Natural killer cell (primary cell): ENCODE measurements around the gene ZNF106. TPM values are rescaled to one million over a fixed set of nuclear protein-coding genes. Genes with fewer than 3 reads are reported as not detected.

ENCODE experiments used
- ATAC-seq, 3 donors: fragments of 150-1000 bp in 2 of 3; fragments of 200-7000 bp in 1 of 3; cut with Tn5 transposase; 1 replicate in 1 of 3; 2 replicates in 2 of 3; pipeline ENCODE4 v1.10.0; 2021; ENCODE audit warnings: mild to moderate bottlenecking in 2 of 3, moderate library complexity in 2 of 3
- DNase-seq, 2 donors: peaks; one replicate each; pipeline versions ENCODE4 v3.0.0 to v3.0.0-alpha.2; 2013 to 2021; ENCODE audit warnings: mixed read lengths in 1 of 2
- H3K27ac ChIP-seq: one replicate; pipeline ENCODE4 v1.5.1; 2013; ENCODE audit warnings: mild to moderate bottlenecking, low read length
- H3K27me3 ChIP-seq: one replicate; pipeline ENCODE4 v1.6.1; 2013; ENCODE audit warnings: low read length; ENCODE audit not compliant: control insufficient read depth, insufficient read depth
- H3K36me3 ChIP-seq: one replicate; pipeline ENCODE4 v1.6.1; 2013; ENCODE audit warnings: low read length; ENCODE audit not compliant: control insufficient read depth, insufficient read depth
- H3K4me1 ChIP-seq: one replicate; pipeline ENCODE4 v1.6.1; 2013; ENCODE audit warnings: low read length; ENCODE audit not compliant: control insufficient read depth, insufficient read depth
- H3K4me3 ChIP-seq: one replicate; pipeline ENCODE4 v1.5.1; 2013; ENCODE audit warnings: low read length
- H3K9me3 ChIP-seq: one replicate; pipeline ENCODE4 v1.6.1; 2013; ENCODE audit warnings: low read length; ENCODE audit not compliant: control insufficient read depth, insufficient read depth
- H3K27ac Mint-ChIP-seq, 2 donors: one replicate each; pipeline ENCODE4 v1.8.0; 2022; ENCODE audit warnings: mild to moderate bottlenecking in 2 of 2, mixed read lengths in 2 of 2, moderate library complexity in 1 of 2
- H3K27me3 Mint-ChIP-seq, 2 donors: one replicate each; pipeline ENCODE4 v1.8.0; 2022; ENCODE audit warnings: low read depth in 2 of 2, mixed read lengths in 2 of 2
- H3K36me3 Mint-ChIP-seq: one replicate; pipeline ENCODE4 v1.8.0; 2022; ENCODE audit warnings: mixed read lengths
- H3K4me1 Mint-ChIP-seq, 2 donors: one replicate each; pipeline ENCODE4 v1.8.0; 2022; ENCODE audit warnings: mixed read lengths in 2 of 2
- H3K4me3 Mint-ChIP-seq: one replicate; pipeline ENCODE4 v1.8.0; 2022; ENCODE audit warnings: mild to moderate bottlenecking, moderate library complexity, mixed read lengths
- H3K9me3 Mint-ChIP-seq, 2 donors: one replicate each; pipeline ENCODE4 v1.8.0; 2022; ENCODE audit warnings: mixed read lengths in 2 of 2
- CTCF ChIP-seq: fragments of 200-600 bp; IDR thresholded peaks from one replicate; pipeline ENCODE4 v1.8.0; 2022; ENCODE audit warnings: antibody characterized with exemption
- WGBS: methylation state at CpG from one replicate; pipeline ENCODE4 v1.1.7; 2013; ENCODE audit warnings: missing lambda C conversion rate; ENCODE audit not compliant: insufficient coverage; 5-methylcytosine and 5-hydroxymethylcytosine counted together
- intact Hi-C: fragments of 100-400 bp; cut with micrococcal nuclease; formaldehyde crosslinking; loops from one replicate; pipeline ENCODE4 v1.14.2; 2022
- total RNA-seq, 4 donors: library from RNA; stranded (reverse); fragments of 120-200 nt in 1 of 4; gene quantifications; one replicate each; pipeline versions ENCODE4 v1.2.3 to v1.2.4, GENCODE V29; 2013 to 2022

The ZNF106 gene
- total RNA-seq, 3 donors from 2014 or later (not counting 1 experiment from before 2014, with no cell fraction given) = 39.6 to 53.1 (median 52.2) TPM

GRCh38 chr15:42401544-42402454 lies 89.1 kb downstream of the ZNF106 start:
- TF ChIP-seq CTCF = no peak
- ATAC-seq (peak; percentile 70 to 95 (median 85)), DNase-seq (peak; percentile 30 to 41)
- Mint-ChIP-seq H3K36me3 (no peaks in the 10 kb centered on the region), H3K27me3 (no peaks in the 10 kb centered on the region), H3K4me3 (peak overlapping the region; percentile 81), H3K4me1 (peaks cover 30 to 35% of the 10 kb centered on the region in 2 donors), H3K9me3 (no peaks in the 10 kb centered on the region), H3K27ac (peak overlapping the region; percentile 86 to 89)
- Histone ChIP-seq H3K36me3 (no peaks in the 10 kb centered on the region), H3K27me3 (no peaks in the 10 kb centered on the region), H3K27ac (peak overlapping the region; percentile 52), H3K4me1 (peaks cover 22% of the 10 kb centered on the region), H3K4me3 (peak overlapping the region; percentile 9), H3K9me3 (no peaks in the 10 kb centered on the region)
- intact Hi-C loops = no loop called here
- 61% methylated on average over 24 of the region's 24 CpGs for WGBS

- Histone ChIP-seq H3K27me3 (no peaks in the 10 kb centered on the region), H3K36me3 (no peaks in the 10 kb centered on the region), H3K9me3 (no peaks in the 10 kb centered on the region), H3K4me3 (no peak overlapping the region), H3K27ac (no peak overlapping the region), H3K4me1 (no peaks in the 10 kb centered on the region)
- intact Hi-C loops = no loop called here
- Mint-ChIP-seq H3K36me3 (no peaks in the 10 kb centered on the region), H3K27ac (no peak overlapping the region), H3K27me3 (peaks cover 0 to 3% of the 10 kb centered on the region in 2 donors), H3K9me3 (no peaks in the 10 kb centered on the region), H3K4me1 (peaks cover 18% of the 10 kb centered on the region in 2 donors), H3K4me3 (no peak overlapping the region)
- ATAC-seq = no peak
- DNase-seq = no peak
- WGBS = 91% methylated on average over 1 of the region's 1 CpG
- TF ChIP-seq CTCF = no peak
Measured at GRCh38 chr15:42395838-42396237, 95.1 kb downstream of the ZNF106 start.

GRCh38 chr15:42394106-42394505 lies 96.8 kb downstream of the ZNF106 start:
- ATAC-seq (no peak), DNase-seq (no peak)
- Mint-ChIP-seq H3K27ac (no peak overlapping the region), H3K36me3 (no peaks in the 10 kb centered on the region), H3K4me3 (no peak overlapping the region), H3K9me3 (no peaks in the 10 kb centered on the region), H3K27me3 (peaks cover 0 to 3% of the 10 kb centered on the region in 2 donors), H3K4me1 (peaks cover 12 to 17% of the 10 kb centered on the region in 2 donors)
- Histone ChIP-seq H3K27me3 (no peaks in the 10 kb centered on the region), H3K36me3 (no peaks in the 10 kb centered on the region), H3K9me3 (no peaks in the 10 kb centered on the region), H3K27ac (no peak overlapping the region), H3K4me1 (no peaks in the 10 kb centered on the region), H3K4me3 (no peak overlapping the region)
- TF ChIP-seq CTCF = no peak
- intact Hi-C loops = no loop called here
- WGBS = 95% methylated on average over 13 of the region's 13 CpGs
